Astrocyte (in vitro differentiated cells and primary cell): Measurements from ENCODE around the gene PRM3. TPM values are rescaled to one million over a fixed set of nuclear protein-coding genes. Genes with fewer than 3 reads are reported as not detected.

Experiments used
- DNase-seq: peaks from one replicate; pipeline ENCODE4 v3.0.0-alpha.2; 2010; ENCODE audit warnings: low read depth
- FAIRE-seq: peaks from 2 replicates; lab custom pipeline; 2011; peaks lifted over from hg19 to GRCh38; lab: Jason Lieb, UNC
- H2AFZ ChIP-seq: 2 replicates; pipeline ENCODE4 v1.6.0; 2012; ENCODE audit warnings: low read depth, low read length, inconsistent platforms
- H3K27ac ChIP-seq: 2 replicates; pipeline ENCODE4 v1.5.1; 2011; ENCODE audit warnings: low read depth, low read length, inconsistent platforms
- H3K27me3 ChIP-seq: 2 replicates; pipeline ENCODE4 v1.6.0; 2011; ENCODE audit warnings: low read length, inconsistent platforms; ENCODE audit not compliant: insufficient read depth
- H3K36me3 ChIP-seq: 2 replicates; pipeline ENCODE4 v1.5.1; 2011; ENCODE audit warnings: low read length, inconsistent platforms; ENCODE audit not compliant: insufficient read depth
- H3K4me1 ChIP-seq: 2 replicates; pipeline ENCODE4 v1.5.1; 2011; ENCODE audit warnings: low read length, inconsistent platforms; ENCODE audit not compliant: insufficient read depth
- H3K4me2 ChIP-seq: 2 replicates; pipeline ENCODE4 v1.6.0; 2012; ENCODE audit warnings: low read length, inconsistent platforms
- H3K4me3 ChIP-seq: 2 replicates; pipeline ENCODE4 v1.5.1; 2011; ENCODE audit warnings: low read depth, mild to moderate bottlenecking, low read length, inconsistent platforms; ENCODE audit not compliant: insufficient read depth
- H3K79me2 ChIP-seq: 2 replicates; pipeline ENCODE4 v1.6.0; 2012; ENCODE audit warnings: mild to moderate bottlenecking, low read length, inconsistent platforms; ENCODE audit not compliant: insufficient read depth
- H3K9ac ChIP-seq: 2 replicates; pipeline ENCODE4 v1.6.0; 2012; ENCODE audit warnings: mild to moderate bottlenecking, low read length, inconsistent platforms
- H3K9me3 ChIP-seq: 2 replicates; pipeline ENCODE4 v1.5.1; 2012; ENCODE audit warnings: low read depth, mild to moderate bottlenecking, low read length, inconsistent platforms; ENCODE audit not compliant: insufficient read depth
- H4K20me1 ChIP-seq: 2 replicates; pipeline ENCODE4 v1.6.0; 2012; ENCODE audit warnings: low read length, inconsistent platforms; ENCODE audit not compliant: insufficient read depth
- H3K27ac Mint-ChIP-seq: one replicate; pipeline ENCODE4 v1.8.0; 2021; ENCODE audit warnings: mild to moderate bottlenecking, mixed read lengths; ENCODE audit not compliant: unreplicated experiment
- H3K27me3 Mint-ChIP-seq: one replicate; pipeline ENCODE4 v1.8.0; 2021; ENCODE audit warnings: low read depth, mixed read lengths; ENCODE audit not compliant: unreplicated experiment
- H3K36me3 Mint-ChIP-seq: one replicate; pipeline ENCODE4 v1.8.0; 2021; ENCODE audit warnings: low read depth, mixed read lengths; ENCODE audit not compliant: unreplicated experiment
- H3K4me1 Mint-ChIP-seq: one replicate; pipeline ENCODE4 v1.8.0; 2021; ENCODE audit warnings: low read depth, mixed read lengths; ENCODE audit not compliant: unreplicated experiment
- H3K4me3 Mint-ChIP-seq: one replicate; pipeline ENCODE4 v1.8.0; 2021; ENCODE audit warnings: mild to moderate bottlenecking, moderate library complexity, mixed read lengths; ENCODE audit not compliant: unreplicated experiment
- H3K9me3 Mint-ChIP-seq: one replicate; pipeline ENCODE4 v1.8.0; 2021; ENCODE audit warnings: mild to moderate bottlenecking, mixed read lengths; ENCODE audit not compliant: unreplicated experiment
- CTCF ChIP-seq: IDR thresholded peaks from 2 replicates; pipeline ENCODE4 v1.5.1; 2011; ENCODE audit warnings: low read depth, mild to moderate bottlenecking, inconsistent platforms, low read length, moderate library complexity; ENCODE audit not compliant: insufficient read depth
- EZH2 ChIP-seq: IDR thresholded peaks from 2 replicates; pipeline ENCODE4 v1.6.1; 2012; ENCODE audit warnings: mild to moderate bottlenecking, low read length, inconsistent platforms; ENCODE audit not compliant: insufficient read depth
- total RNA-seq: library from RNA; stranded (reverse); gene quantifications from 2 replicates; pipeline ENCODE4 v1.2.1, GENCODE V29; 2021

Gene PRM3
- total RNA-seq, 1 donor from 2014 or later, result not detected

GRCh38 chr16:11280616-11281522 is 7.4 kb upstream of the PRM3 start, which contains the start of gene PRM1:
PRM1 (minus strand) TSS chr16:11281330; CDS start chr16:11281238, 92 bp downstream.
- Histone ChIP-seq H4K20me1 (no peaks in the 10 kb centered on the region), H3K79me2 (no peaks in the 10 kb centered on the region), H3K27me3 (peaks cover 8% of the 10 kb centered on the region), H3K9ac (no peak within 1 kb of the TSS), H3K4me3 (no peak within 1 kb of the TSS), H3K4me1 (no peaks in the 10 kb centered on the region), H3K4me2 (no peak within 1 kb of the TSS), H3K9me3 (no peaks in the 10 kb centered on the region), H3K27ac (no peak within 1 kb of the TSS), H2AFZ (no peak within 1 kb of the TSS), H3K36me3 (no peaks in the 10 kb centered on the region)
- peaks cover 6% of the 10 kb centered on the region for H3K9me3 Mint-ChIP-seq
- H3K36me3 Mint-ChIP-seq, result peaks cover 2% of the 10 kb centered on the region
- H3K27ac Mint-ChIP-seq, result no peak within 1 kb of the TSS
- no peak for TF ChIP-seq EZH2
- no peak for TF ChIP-seq CTCF
- no peaks in the 10 kb centered on the region for H3K4me1 Mint-ChIP-seq
- DNase-seq (no peak), FAIRE-seq (no peak)
- H3K4me3 Mint-ChIP-seq, result no peak within 1 kb of the TSS
- H3K27me3 Mint-ChIP-seq, result peaks cover 37% of the 10 kb centered on the region

- H3K4me2 ChIP-seq, result no peak overlapping the region
- Mint-ChIP-seq H3K36me3 (peaks cover 2% of the 10 kb centered on the region), H3K4me1 (peaks cover 2% of the 10 kb centered on the region), H3K9me3 (peaks cover 8% of the 10 kb centered on the region), H3K27ac (no peak overlapping the region), H3K4me3 (no peak overlapping the region), H3K27me3 (peaks cover 31% of the 10 kb centered on the region)
- TF ChIP-seq EZH2 (no peak), CTCF (no peak)
- no peak overlapping the region for H2AFZ ChIP-seq
- FAIRE-seq, result no peak
- peaks cover 8% of the 10 kb centered on the region for H3K27me3 ChIP-seq
- no peaks in the 10 kb centered on the region for H3K79me2 ChIP-seq
- H3K27ac ChIP-seq, result no peak overlapping the region
- no peaks in the 10 kb centered on the region for H3K36me3 ChIP-seq
- H3K9ac ChIP-seq, result no peak overlapping the region
- no peak overlapping the region for H3K4me3 ChIP-seq
- no peaks in the 10 kb centered on the region for H3K4me1 ChIP-seq
- H3K9me3 ChIP-seq, result no peaks in the 10 kb centered on the region
- no peak for DNase-seq
- H4K20me1 ChIP-seq, result no peaks in the 10 kb centered on the region
Measured at GRCh38 chr16:11278681-11279628, 5.5 kb upstream of the PRM3 start.
